ENCODE results near the gene KIF26B. TPM values are rescaled to one million over a fixed set of nuclear protein-coding genes. Genes with fewer than 3 reads are reported as not detected.

Gene KIF26B
- total and polyA plus RNA-seq, 2 experiments from 2014 or later, result 0.03 to 0.76 TPM

DNA sequence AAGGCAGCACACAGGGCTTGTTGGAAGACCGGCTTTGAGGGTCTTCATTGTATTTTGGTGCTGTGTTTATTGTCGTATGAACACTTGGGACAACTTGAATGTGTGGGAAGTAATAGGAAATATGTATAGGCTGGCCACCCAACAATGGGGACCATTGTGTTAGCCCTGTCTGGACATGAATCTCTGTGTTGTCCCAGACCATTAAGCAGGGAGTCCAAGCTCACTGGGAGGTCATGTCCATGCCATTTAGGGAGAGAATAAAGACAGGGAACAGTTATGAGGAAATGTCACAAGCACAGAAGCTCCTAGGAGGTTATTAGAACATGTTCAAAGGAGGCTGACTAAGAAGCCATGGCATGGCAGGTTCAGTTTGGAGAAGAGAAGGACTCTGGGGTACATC, 266.1 kb downstream of the KIF26B start (continued):
- TF ChIP-seq, protein P1, sequence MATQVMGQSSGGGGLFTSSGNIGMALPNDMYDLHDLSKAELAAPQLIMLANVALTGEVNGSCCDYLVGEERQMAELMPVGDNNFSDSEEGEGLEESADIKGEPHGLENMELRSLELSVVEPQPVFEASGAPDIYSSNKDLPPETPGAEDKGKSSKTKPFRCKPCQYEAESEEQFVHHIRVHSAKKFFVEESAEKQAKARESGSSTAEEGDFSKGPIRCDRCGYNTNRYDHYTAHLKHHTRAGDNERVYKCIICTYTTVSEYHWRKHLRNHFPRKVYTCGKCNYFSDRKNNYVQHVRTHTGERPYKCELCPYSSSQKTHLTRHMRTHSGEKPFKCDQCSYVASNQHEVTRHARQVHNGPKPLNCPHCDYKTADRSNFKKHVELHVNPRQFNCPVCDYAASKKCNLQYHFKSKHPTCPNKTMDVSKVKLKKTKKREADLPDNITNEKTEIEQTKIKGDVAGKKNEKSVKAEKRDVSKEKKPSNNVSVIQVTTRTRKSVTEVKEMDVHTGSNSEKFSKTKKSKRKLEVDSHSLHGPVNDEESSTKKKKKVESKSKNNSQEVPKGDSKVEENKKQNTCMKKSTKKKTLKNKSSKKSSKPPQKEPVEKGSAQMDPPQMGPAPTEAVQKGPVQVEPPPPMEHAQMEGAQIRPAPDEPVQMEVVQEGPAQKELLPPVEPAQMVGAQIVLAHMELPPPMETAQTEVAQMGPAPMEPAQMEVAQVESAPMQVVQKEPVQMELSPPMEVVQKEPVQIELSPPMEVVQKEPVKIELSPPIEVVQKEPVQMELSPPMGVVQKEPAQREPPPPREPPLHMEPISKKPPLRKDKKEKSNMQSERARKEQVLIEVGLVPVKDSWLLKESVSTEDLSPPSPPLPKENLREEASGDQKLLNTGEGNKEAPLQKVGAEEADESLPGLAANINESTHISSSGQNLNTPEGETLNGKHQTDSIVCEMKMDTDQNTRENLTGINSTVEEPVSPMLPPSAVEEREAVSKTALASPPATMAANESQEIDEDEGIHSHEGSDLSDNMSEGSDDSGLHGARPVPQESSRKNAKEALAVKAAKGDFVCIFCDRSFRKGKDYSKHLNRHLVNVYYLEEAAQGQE (IDR thresholded peaks at IDR 0.05; ENCODE audit: unreplicated experiment), result no peak
- TF ChIP-seq, protein P2, sequence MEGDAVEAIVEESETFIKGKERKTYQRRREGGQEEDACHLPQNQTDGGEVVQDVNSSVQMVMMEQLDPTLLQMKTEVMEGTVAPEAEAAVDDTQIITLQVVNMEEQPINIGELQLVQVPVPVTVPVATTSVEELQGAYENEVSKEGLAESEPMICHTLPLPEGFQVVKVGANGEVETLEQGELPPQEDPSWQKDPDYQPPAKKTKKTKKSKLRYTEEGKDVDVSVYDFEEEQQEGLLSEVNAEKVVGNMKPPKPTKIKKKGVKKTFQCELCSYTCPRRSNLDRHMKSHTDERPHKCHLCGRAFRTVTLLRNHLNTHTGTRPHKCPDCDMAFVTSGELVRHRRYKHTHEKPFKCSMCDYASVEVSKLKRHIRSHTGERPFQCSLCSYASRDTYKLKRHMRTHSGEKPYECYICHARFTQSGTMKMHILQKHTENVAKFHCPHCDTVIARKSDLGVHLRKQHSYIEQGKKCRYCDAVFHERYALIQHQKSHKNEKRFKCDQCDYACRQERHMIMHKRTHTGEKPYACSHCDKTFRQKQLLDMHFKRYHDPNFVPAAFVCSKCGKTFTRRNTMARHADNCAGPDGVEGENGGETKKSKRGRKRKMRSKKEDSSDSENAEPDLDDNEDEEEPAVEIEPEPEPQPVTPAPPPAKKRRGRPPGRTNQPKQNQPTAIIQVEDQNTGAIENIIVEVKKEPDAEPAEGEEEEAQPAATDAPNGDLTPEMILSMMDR (conservative IDR thresholded peaks at IDR 0.05; ENCODE audit: low read depth in 2 of 2), result no peak
- TF ChIP-seq POLR2AphosphoS5 (IDR thresholded peaks at IDR 0.05; ENCODE audit: low read depth), result no peak
- TF ChIP-seq JUNB (IDR thresholded peaks at IDR 0.05; ENCODE audit: unreplicated experiment), result no peak
- no peak for TF ChIP-seq ZNF114 (CRISPR knock-in tag; IDR thresholded peaks at IDR 0.05)
- no peak for TF ChIP-seq CREB1 (CRISPR knock-in tag; IDR thresholded peaks at IDR 0.05; ENCODE audit: low read depth)

DNA sequence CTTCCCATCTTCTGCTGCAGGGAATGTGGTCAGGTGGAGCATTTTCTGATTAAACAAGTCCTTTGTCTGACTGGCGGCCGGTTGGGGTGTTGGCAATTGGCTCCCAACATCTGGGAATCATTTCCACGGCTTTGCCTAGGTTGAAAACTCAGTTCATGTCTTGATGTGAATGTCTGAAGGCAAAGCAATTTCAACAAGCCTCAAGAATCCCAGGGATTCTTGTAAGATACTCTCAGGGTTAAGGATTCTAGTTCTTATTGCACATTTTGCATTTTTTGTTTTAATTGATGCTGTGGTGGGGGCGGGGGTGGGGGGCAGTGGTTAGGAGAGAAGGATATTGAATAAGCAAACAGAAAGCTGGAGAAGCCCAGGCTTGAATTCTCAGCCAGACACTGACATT, 273.9 kb downstream of the KIF26B start:
- Histone ChIP-seq H3K27ac (ENCODE audit: low read depth) (no peak overlapping the region), H3F3A (replicated peaks; ENCODE audit: low read depth) (no peaks in the 10 kb centered on the region), H3K79me2 (replicated peaks; ENCODE audit: insufficient read depth) (no peaks in the 10 kb centered on the region), H3K4me2 (no peak overlapping the region), H2AFZ (no peak overlapping the region), H3K36me3 (ENCODE audit: insufficient read depth) (no peaks in the 10 kb centered on the region), H3K27me3 (ENCODE audit: insufficient read depth) (no peaks in the 10 kb centered on the region), H3K4me1 (ENCODE audit: insufficient read depth) (no peaks in the 10 kb centered on the region), H3K9me2 (ENCODE audit: insufficient read depth) (no peaks in the 10 kb centered on the region), H4K20me1 (replicated peaks; ENCODE audit: insufficient read depth) (no peaks in the 10 kb centered on the region), H3K4me3 (no peak overlapping the region)
- Mint-ChIP-seq H3K9me3 (no peaks in the 10 kb centered on the region), H3K36me3 (ENCODE audit: low read depth) (no peaks in the 10 kb centered on the region), H3K27me3 (ENCODE audit: insufficient read depth, low read depth, poor library complexity) (peaks cover 4% of the 10 kb centered on the region), H3K4me3 (no peak overlapping the region), H3K27ac (no peak overlapping the region), H3K4me1 (no peaks in the 10 kb centered on the region)
- DNase-seq (ENCODE audit: low spot score) (no peak), ATAC-seq (no peak)
- TF ChIP-seq, protein P3, sequence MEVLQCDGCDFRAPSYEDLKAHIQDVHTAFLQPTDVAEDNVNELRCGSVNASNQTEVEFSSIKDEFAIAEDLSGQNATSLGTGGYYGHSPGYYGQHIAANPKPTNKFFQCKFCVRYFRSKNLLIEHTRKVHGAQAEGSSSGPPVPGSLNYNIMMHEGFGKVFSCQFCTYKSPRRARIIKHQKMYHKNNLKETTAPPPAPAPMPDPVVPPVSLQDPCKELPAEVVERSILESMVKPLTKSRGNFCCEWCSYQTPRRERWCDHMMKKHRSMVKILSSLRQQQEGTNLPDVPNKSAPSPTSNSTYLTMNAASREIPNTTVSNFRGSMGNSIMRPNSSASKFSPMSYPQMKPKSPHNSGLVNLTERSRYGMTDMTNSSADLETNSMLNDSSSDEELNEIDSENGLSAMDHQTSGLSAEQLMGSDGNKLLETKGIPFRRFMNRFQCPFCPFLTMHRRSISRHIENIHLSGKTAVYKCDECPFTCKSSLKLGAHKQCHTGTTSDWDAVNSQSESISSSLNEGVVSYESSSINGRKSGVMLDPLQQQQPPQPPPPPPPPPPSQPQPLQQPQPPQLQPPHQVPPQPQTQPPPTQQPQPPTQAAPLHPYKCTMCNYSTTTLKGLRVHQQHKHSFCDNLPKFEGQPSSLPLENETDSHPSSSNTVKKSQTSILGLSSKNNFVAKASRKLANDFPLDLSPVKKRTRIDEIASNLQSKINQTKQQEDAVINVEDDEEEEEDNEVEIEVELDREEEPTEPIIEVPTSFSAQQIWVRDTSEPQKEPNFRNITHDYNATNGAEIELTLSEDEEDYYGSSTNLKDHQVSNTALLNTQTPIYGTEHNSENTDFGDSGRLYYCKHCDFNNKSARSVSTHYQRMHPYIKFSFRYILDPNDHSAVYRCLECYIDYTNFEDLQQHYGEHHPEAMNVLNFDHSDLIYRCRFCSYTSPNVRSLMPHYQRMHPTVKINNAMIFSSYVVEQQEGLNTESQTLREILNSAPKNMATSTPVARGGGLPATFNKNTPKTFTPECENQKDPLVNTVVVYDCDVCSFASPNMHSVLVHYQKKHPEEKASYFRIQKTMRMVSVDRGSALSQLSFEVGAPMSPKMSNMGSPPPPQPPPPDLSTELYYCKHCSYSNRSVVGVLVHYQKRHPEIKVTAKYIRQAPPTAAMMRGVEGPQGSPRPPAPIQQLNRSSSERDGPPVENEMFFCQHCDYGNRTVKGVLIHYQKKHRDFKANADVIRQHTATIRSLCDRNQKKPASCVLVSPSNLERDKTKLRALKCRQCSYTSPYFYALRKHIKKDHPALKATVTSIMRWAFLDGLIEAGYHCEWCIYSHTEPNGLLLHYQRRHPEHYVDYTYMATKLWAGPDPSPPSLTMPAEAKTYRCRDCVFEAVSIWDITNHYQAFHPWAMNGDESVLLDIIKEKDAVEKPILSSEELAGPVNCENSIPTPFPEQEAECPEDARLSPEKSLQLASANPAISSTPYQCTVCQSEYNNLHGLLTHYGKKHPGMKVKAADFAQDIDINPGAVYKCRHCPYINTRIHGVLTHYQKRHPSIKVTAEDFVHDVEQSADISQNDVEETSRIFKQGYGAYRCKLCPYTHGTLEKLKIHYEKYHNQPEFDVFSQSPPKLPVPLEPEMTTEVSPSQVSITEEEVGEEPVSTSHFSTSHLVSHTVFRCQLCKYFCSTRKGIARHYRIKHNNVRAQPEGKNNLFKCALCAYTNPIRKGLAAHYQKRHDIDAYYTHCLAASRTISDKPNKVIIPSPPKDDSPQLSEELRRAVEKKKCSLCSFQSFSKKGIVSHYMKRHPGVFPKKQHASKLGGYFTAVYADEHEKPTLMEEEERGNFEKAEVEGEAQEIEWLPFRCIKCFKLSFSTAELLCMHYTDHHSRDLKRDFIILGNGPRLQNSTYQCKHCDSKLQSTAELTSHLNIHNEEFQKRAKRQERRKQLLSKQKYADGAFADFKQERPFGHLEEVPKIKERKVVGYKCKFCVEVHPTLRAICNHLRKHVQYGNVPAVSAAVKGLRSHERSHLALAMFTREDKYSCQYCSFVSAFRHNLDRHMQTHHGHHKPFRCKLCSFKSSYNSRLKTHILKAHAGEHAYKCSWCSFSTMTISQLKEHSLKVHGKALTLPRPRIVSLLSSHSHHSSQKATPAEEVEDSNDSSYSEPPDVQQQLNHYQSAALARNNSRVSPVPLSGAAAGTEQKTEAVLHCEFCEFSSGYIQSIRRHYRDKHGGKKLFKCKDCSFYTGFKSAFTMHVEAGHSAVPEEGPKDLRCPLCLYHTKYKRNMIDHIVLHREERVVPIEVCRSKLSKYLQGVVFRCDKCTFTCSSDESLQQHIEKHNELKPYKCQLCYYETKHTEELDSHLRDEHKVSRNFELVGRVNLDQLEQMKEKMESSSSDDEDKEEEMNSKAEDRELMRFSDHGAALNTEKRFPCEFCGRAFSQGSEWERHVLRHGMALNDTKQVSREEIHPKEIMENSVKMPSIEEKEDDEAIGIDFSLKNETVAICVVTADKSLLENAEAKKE (CRISPR knock-in tag; IDR thresholded peaks at IDR 0.05), result no peak
- TF ChIP-seq, protein P1 (IDR thresholded peaks at IDR 0.05; ENCODE audit: unreplicated experiment), result no peak
- TF ChIP-seq CREB1 (CRISPR knock-in tag; IDR thresholded peaks at IDR 0.05; ENCODE audit: low read depth), result no peak
- TF ChIP-seq ZNF114 (CRISPR knock-in tag; IDR thresholded peaks at IDR 0.05), result no peak
- TF ChIP-seq NANOG (IDR thresholded peaks at IDR 0.05; ENCODE audit: borderline replicate concordance), result no peak
- TF ChIP-seq ZNF331 (CRISPR knock-in tag; IDR thresholded peaks at IDR 0.05; ENCODE audit: low read depth), result no peak
- TF ChIP-seq JUNB (IDR thresholded peaks at IDR 0.05; ENCODE audit: unreplicated experiment), result no peak
